Mesendoderm (in vitro differentiated cells): Measurements from ENCODE around the gene NKAIN4.

Experiments used
- DNase-seq: peaks from one replicate; pipeline ENCODE4 v3.0.0; 2013
- H2AK5ac ChIP-seq: 2 replicates; pipeline ENCODE4 v1.6.1; 2013; ENCODE audit warnings: low read length, inconsistent platforms
- H2BK120ac ChIP-seq: 2 replicates; pipeline ENCODE4 v1.6.1; 2013; ENCODE audit warnings: low read depth, mild to moderate bottlenecking, low read length, moderate library complexity, mixed read lengths
- H2BK15ac ChIP-seq: replicated peaks from 2 replicates; pipeline ENCODE4 v1.6.1; 2013; ENCODE audit warnings: low read depth, mild to moderate bottlenecking, moderate library complexity
- H2BK5ac ChIP-seq: 2 replicates; pipeline ENCODE4 v1.6.1; 2013; ENCODE audit warnings: low read length, inconsistent platforms
- H3K18ac ChIP-seq: 2 replicates; pipeline ENCODE4 v1.6.1; 2013; ENCODE audit warnings: mild to moderate bottlenecking, low read length, mixed read lengths
- H3K23ac ChIP-seq: one replicate; pipeline ENCODE4 v1.6.1; 2013; ENCODE audit warnings: low read length
- H3K27ac ChIP-seq: 2 replicates; pipeline ENCODE4 v1.5.1; 2013; ENCODE audit warnings: low read depth, mild to moderate bottlenecking, inconsistent platforms, low read length, moderate library complexity
- H3K27me3 ChIP-seq: 2 replicates; pipeline ENCODE4 v1.6.1; 2013; ENCODE audit warnings: low read length, control low read depth, mild to moderate bottlenecking, inconsistent platforms; ENCODE audit not compliant: insufficient read depth, poor library complexity
- H3K36me3 ChIP-seq: 2 replicates; pipeline ENCODE4 v1.6.1; 2013; ENCODE audit warnings: low read length, inconsistent platforms; ENCODE audit not compliant: control insufficient read depth, insufficient read depth
- H3K4ac ChIP-seq: one replicate; pipeline ENCODE4 v1.6.1; 2013; ENCODE audit warnings: low read depth, mild to moderate bottlenecking, low read length, moderate library complexity
- H3K4me1 ChIP-seq: 2 replicates; pipeline ENCODE4 v1.6.1; 2013; ENCODE audit warnings: low read depth, low read length, inconsistent platforms; ENCODE audit not compliant: control insufficient read depth
- H3K4me2 ChIP-seq: 2 replicates; pipeline ENCODE4 v1.6.1; 2013; ENCODE audit warnings: low read length
- H3K4me3 ChIP-seq: 2 replicates; pipeline ENCODE4 v1.5.1; 2013; ENCODE audit warnings: mild to moderate bottlenecking, low read length
- H3K56ac ChIP-seq: one replicate; pipeline ENCODE4 v1.6.1; 2013; ENCODE audit warnings: low read length
- H3K79me1 ChIP-seq: 2 replicates; pipeline ENCODE4 v1.6.1; 2013; ENCODE audit warnings: low read length, inconsistent platforms
- H3K79me2 ChIP-seq: 2 replicates; pipeline ENCODE4 v1.6.1; 2013; ENCODE audit warnings: mild to moderate bottlenecking, low read length; ENCODE audit not compliant: control insufficient read depth, insufficient read depth
- H3K9ac ChIP-seq: 2 replicates; pipeline ENCODE4 v1.6.1; 2013; ENCODE audit warnings: low read length, inconsistent platforms
- H4K5ac ChIP-seq: one replicate; pipeline ENCODE4 v1.6.1; 2013; ENCODE audit warnings: low read length
- H4K8ac ChIP-seq: one replicate; pipeline ENCODE4 v1.6.1; 2013; ENCODE audit warnings: low read depth, mild to moderate bottlenecking, control low read depth, low read length, moderate library complexity
- WGBS: extraction: QIAGEN DNeasy Blood & Tissue Kit; methylation state at CpG from one replicate; pipeline ENCODE4 v1.1.7; 2013; ENCODE audit warnings: low lambda C conversion rate, missing lambda C conversion rate; ENCODE audit not compliant: insufficient coverage; ENCODE audit errors: extremely low coverage; 5-methylcytosine and 5-hydroxymethylcytosine counted together

The NKAIN4 gene

GRCh38 chr20:63226042-63226943 is 28.0 kb downstream of the NKAIN4 start:
- H3K4me1 ChIP-seq, result no peaks in the 10 kb centered on the region
- no peaks in the 10 kb centered on the region for H3K79me2 ChIP-seq
- no peak overlapping the region for H3K23ac ChIP-seq
- H3K27me3 ChIP-seq, result no peaks in the 10 kb centered on the region
- H2BK5ac ChIP-seq, result no peak overlapping the region
- H4K8ac ChIP-seq, result no peak overlapping the region
- H3K36me3 ChIP-seq, result no peaks in the 10 kb centered on the region
- H2BK120ac ChIP-seq, result no peak overlapping the region
- peak; percentile 69 for DNase-seq
- no CpG with 5 or more reads among the region's 19 CpGs for WGBS
- H3K79me1 ChIP-seq, result no peaks in the 10 kb centered on the region
- H3K4me3 ChIP-seq, result no peak overlapping the region
- H3K4ac ChIP-seq, result no peak overlapping the region
- H3K56ac ChIP-seq, result no peak overlapping the region
- H3K4me2 ChIP-seq, result no peak overlapping the region
- no peak overlapping the region for H3K9ac ChIP-seq
- H2AK5ac ChIP-seq, result no peak overlapping the region
- H2BK15ac ChIP-seq, result no peak overlapping the region
- no peak overlapping the region for H4K5ac ChIP-seq
- no peak overlapping the region for H3K18ac ChIP-seq
- H3K27ac ChIP-seq, result peak overlapping the region; percentile 33

GRCh38 chr20:63225082-63225454 is 29.2 kb downstream of the NKAIN4 start:
- no peak overlapping the region for H3K4ac ChIP-seq
- H3K4me3 ChIP-seq, result no peak overlapping the region
- no peaks in the 10 kb centered on the region for H3K79me2 ChIP-seq
- H3K4me2 ChIP-seq, result no peak overlapping the region
- no peak overlapping the region for H3K27ac ChIP-seq
- H3K56ac ChIP-seq, result no peak overlapping the region
- no peak overlapping the region for H2AK5ac ChIP-seq
- H2BK120ac ChIP-seq, result no peak overlapping the region
- H3K79me1 ChIP-seq, result no peaks in the 10 kb centered on the region
- no peak overlapping the region for H2BK15ac ChIP-seq
- no CpG with 5 or more reads among the region's 7 CpGs for WGBS
- no peak overlapping the region for H3K18ac ChIP-seq
- no peak for DNase-seq
- no peak overlapping the region for H3K23ac ChIP-seq
- H2BK5ac ChIP-seq, result no peak overlapping the region
- no peaks in the 10 kb centered on the region for H3K36me3 ChIP-seq
- no peaks in the 10 kb centered on the region for H3K27me3 ChIP-seq
- H3K4me1 ChIP-seq, result no peaks in the 10 kb centered on the region
- H3K9ac ChIP-seq, result no peak overlapping the region
- H4K5ac ChIP-seq, result no peak overlapping the region
- no peak overlapping the region for H4K8ac ChIP-seq

GRCh38 chr20:63224412-63225081 is 29.7 kb downstream of the NKAIN4 start:
- H3K18ac ChIP-seq, result no peak overlapping the region
- H2BK120ac ChIP-seq, result no peak overlapping the region
- H3K36me3 ChIP-seq, result no peaks in the 10 kb centered on the region
- WGBS, result no CpG with 5 or more reads among the region's 16 CpGs
- H3K27me3 ChIP-seq, result no peaks in the 10 kb centered on the region
- no peak overlapping the region for H3K23ac ChIP-seq
- H2BK5ac ChIP-seq, result no peak overlapping the region
- H2AK5ac ChIP-seq, result no peak overlapping the region
- H4K5ac ChIP-seq, result no peak overlapping the region
- H3K56ac ChIP-seq, result no peak overlapping the region
- no peak overlapping the region for H4K8ac ChIP-seq
- no peak overlapping the region for H2BK15ac ChIP-seq
- H3K79me1 ChIP-seq, result no peaks in the 10 kb centered on the region
- DNase-seq, result peak; percentile 41
- no peak overlapping the region for H3K4me2 ChIP-seq
- H3K27ac ChIP-seq, result no peak overlapping the region
- no peak overlapping the region for H3K4ac ChIP-seq
- H3K79me2 ChIP-seq, result no peaks in the 10 kb centered on the region
- H3K4me3 ChIP-seq, result no peak overlapping the region
- H3K4me1 ChIP-seq, result no peaks in the 10 kb centered on the region
- no peak overlapping the region for H3K9ac ChIP-seq

- no peak for DNase-seq
- Histone ChIP-seq H3K4me1 (no peaks in the 10 kb centered on the region), H3K27ac (no peak overlapping the region), H3K18ac (no peak overlapping the region), H3K23ac (no peak overlapping the region), H2AK5ac (no peak overlapping the region), H3K9ac (no peak overlapping the region), H4K8ac (no peak overlapping the region), H3K4ac (no peak overlapping the region), H3K36me3 (no peaks in the 10 kb centered on the region), H3K79me2 (no peaks in the 10 kb centered on the region), H3K4me3 (no peak overlapping the region), H3K56ac (no peak overlapping the region), H3K79me1 (no peaks in the 10 kb centered on the region), H4K5ac (no peak overlapping the region), H2BK120ac (no peak overlapping the region), H3K4me2 (no peak overlapping the region), H3K27me3 (no peaks in the 10 kb centered on the region), H2BK15ac (no peak overlapping the region), H2BK5ac (no peak overlapping the region)
- no CpG with 5 or more reads among the region's 6 CpGs for WGBS
Observed at GRCh38 chr20:63223826-63224207, 30.4 kb downstream of the NKAIN4 start.

GRCh38 chr20:63223121-63223825 is 31.0 kb downstream of the NKAIN4 start:
- H2BK15ac ChIP-seq, result no peak overlapping the region
- H3K4me2 ChIP-seq, result no peak overlapping the region
- H3K4ac ChIP-seq, result no peak overlapping the region
- H3K79me2 ChIP-seq, result no peaks in the 10 kb centered on the region
- no peak overlapping the region for H3K18ac ChIP-seq
- no peaks in the 10 kb centered on the region for H3K27me3 ChIP-seq
- H3K4me3 ChIP-seq, result no peak overlapping the region
- no CpG with 5 or more reads among the region's 12 CpGs for WGBS
- no peaks in the 10 kb centered on the region for H3K4me1 ChIP-seq
- H4K5ac ChIP-seq, result no peak overlapping the region
- no peaks in the 10 kb centered on the region for H3K36me3 ChIP-seq
- H2BK5ac ChIP-seq, result no peak overlapping the region
- H3K27ac ChIP-seq, result no peak overlapping the region
- no peak overlapping the region for H4K8ac ChIP-seq
- no peak overlapping the region for H3K23ac ChIP-seq
- H3K9ac ChIP-seq, result no peak overlapping the region
- no peak overlapping the region for H2BK120ac ChIP-seq
- H2AK5ac ChIP-seq, result no peak overlapping the region
- no peak overlapping the region for H3K56ac ChIP-seq
- peak; percentile 62 for DNase-seq
- no peaks in the 10 kb centered on the region for H3K79me1 ChIP-seq
